Endothelial cell of umbilical vein (primary cell): ENCODE data around the gene PRKG1. TPM values are rescaled to one million over a fixed set of nuclear protein-coding genes. Genes with fewer than 3 reads are reported as not detected.

Experiments
- BruUV-seq: library from RNA; stranded (reverse); fragments of 400-500 nt; replicated peaks from 2 replicates; lab custom pipeline; 2021; lab: Mats Ljungman, UMichigan
- CTCF ChIA-PET: fragments of 300-600, 350-600 bp; sonication (Branson Sonifier 250); formaldehyde crosslinking; loops from one replicate; lab custom pipeline; 2021; ENCODE audit warnings: antibody characterized with exemption, inconsistent platforms; lab: Charles Lee
- POLR2A ChIA-PET: fragments of 300-600, 350-600 bp; sonication (Branson Sonifier 250); formaldehyde crosslinking; loops from one replicate; lab custom pipeline; 2021; ENCODE audit warnings: antibody characterized with exemption, inconsistent platforms; lab: Charles Lee
- DNase-seq: peaks from one replicate; pipeline ENCODE4 v3.0.0-alpha.2; 2011; ENCODE audit warnings: low read depth, low spot score
- FAIRE-seq: peaks from 2 replicates; lab custom pipeline; 2011; peaks lifted over from hg19 to GRCh38; lab: Jason Lieb, UNC
- H2AFZ ChIP-seq: 2 replicates; pipeline ENCODE4 v1.6.0; 2012; ENCODE audit warnings: low read depth, low read length, control low read depth, inconsistent platforms
- H3K27ac ChIP-seq: 2 replicates; pipeline ENCODE4 v1.5.1; 2011; ENCODE audit warnings: low read depth, mild to moderate bottlenecking, control low read depth, low read length, moderate library complexity; ENCODE audit not compliant: insufficient read depth
- H3K27me3 ChIP-seq, 2 experiments: 2 replicates each; pipeline versions ENCODE4 v1.6.0 to v1.6.1; 2011; ENCODE audit warnings: low read length in 2 of 2, mixed read lengths in 1 of 2; ENCODE audit not compliant: control insufficient read depth in 2 of 2, insufficient read depth in 2 of 2
- H3K36me3 ChIP-seq, 2 experiments: 2 replicates in 1 of 2; 3 replicates in 1 of 2; pipeline ENCODE4 v1.5.1; 2011; ENCODE audit warnings: low read length in 2 of 2, mild to moderate bottlenecking in 1 of 2, moderate library complexity in 1 of 2; ENCODE audit not compliant: control insufficient read depth in 2 of 2, insufficient read depth in 2 of 2; ENCODE audit errors: extremely low read depth in 1 of 2
- H3K4me1 ChIP-seq: 3 replicates; pipeline ENCODE4 v1.5.1; 2011; ENCODE audit warnings: mild to moderate bottlenecking, low read length; ENCODE audit not compliant: control insufficient read depth, insufficient read depth; ENCODE audit errors: extremely low read depth
- H3K4me2 ChIP-seq: 2 replicates; pipeline ENCODE4 v1.6.1; 2011; ENCODE audit warnings: low read length, control low read depth, mixed read lengths; ENCODE audit not compliant: insufficient read depth
- H3K4me3 ChIP-seq, 3 experiments: fragments of 200-600 bp in 1 of 3; sonication (generic), shearing (Covaris generic) in 1 of 3; replicated peaks in 1 of 3; 2 replicates each; pipeline ENCODE4 v1.5.1; 2011 to 2016; ENCODE audit warnings: control low read depth in 3 of 3, low read length in 3 of 3, mild to moderate bottlenecking in 2 of 3, inconsistent platforms in 1 of 3, low read depth in 1 of 3, moderate library complexity in 1 of 3; ENCODE audit not compliant: insufficient read depth in 1 of 3
- H3K79me2 ChIP-seq: 2 replicates; pipeline ENCODE4 v1.6.0; 2012; ENCODE audit warnings: low read length, inconsistent platforms; ENCODE audit not compliant: control insufficient read depth, insufficient read depth
- H3K9ac ChIP-seq: replicated peaks from 2 replicates; pipeline ENCODE3; 2011; ENCODE audit warnings: low read length, control low read depth; ENCODE audit not compliant: insufficient read depth; ENCODE audit errors: extremely low read depth
- H3K9me1 ChIP-seq: replicated peaks from 3 replicates; pipeline ENCODE4 v1.6.0; 2011; ENCODE audit warnings: mild to moderate bottlenecking, low read length; ENCODE audit not compliant: control insufficient read depth, insufficient read depth; ENCODE audit errors: extremely low read depth
- H3K9me3 ChIP-seq: replicated peaks from 2 replicates; pipeline ENCODE4 v1.5.1; 2012; ENCODE audit warnings: low read length, inconsistent platforms; ENCODE audit not compliant: control insufficient read depth, insufficient read depth
- H4K20me1 ChIP-seq: replicated peaks from 2 replicates; pipeline ENCODE3; 2011; ENCODE audit warnings: mild to moderate bottlenecking, low read length; ENCODE audit not compliant: control insufficient read depth, insufficient read depth; ENCODE audit errors: extremely low read depth
- EZH2 ChIP-seq: IDR thresholded peaks from 2 replicates; pipeline ENCODE4 v1.6.1; 2012; ENCODE audit warnings: borderline replicate concordance, low read depth, mild to moderate bottlenecking, moderate library complexity, low read length, inconsistent platforms; ENCODE audit not compliant: severe bottlenecking
- FOS ChIP-seq: IDR thresholded peaks from 2 replicates; pipeline ENCODE4 v1.6.1; 2011; ENCODE audit warnings: mild to moderate bottlenecking, low read length, moderate library complexity, borderline replicate concordance; ENCODE audit not compliant: insufficient read depth
- GATA2 ChIP-seq: IDR thresholded peaks from 2 replicates; pipeline ENCODE4 v1.7.0; 2011; ENCODE audit warnings: low read depth, mild to moderate bottlenecking, moderate library complexity, mixed read lengths, low read length; ENCODE audit not compliant: insufficient read length, insufficient read depth
- JUN ChIP-seq: IDR thresholded peaks from 2 replicates; pipeline ENCODE4 v1.6.1; 2011; ENCODE audit warnings: borderline replicate concordance, low read depth; ENCODE audit not compliant: insufficient read length, insufficient read depth
- MYC ChIP-seq: IDR thresholded peaks from one replicate; pipeline ENCODE4 v1.6.1; 2011; ENCODE audit warnings: mild to moderate bottlenecking, low read depth, low read length
- POLR2A ChIP-seq: IDR thresholded peaks from 2 replicates; pipeline ENCODE4 v1.6.1; 2012; ENCODE audit warnings: low read depth, mild to moderate bottlenecking, control low read depth, low read length
- POLR2AphosphoS5 ChIP-seq: IDR thresholded peaks from 2 replicates; pipeline ENCODE4 v1.6.1; 2012; ENCODE audit warnings: low read depth, mild to moderate bottlenecking, control low read depth, low read length, moderate library complexity; ENCODE audit not compliant: insufficient read depth
- dilution Hi-C: fragments of 300-500 bp; cut with MboI; formaldehyde crosslinking; loops from one replicate; pipeline ENCODE4 v1.15.0; 2019; ENCODE audit warnings: low sequenced_read_pairs; ENCODE audit not compliant: extremely low pct_ligation_motif_present
- intact Hi-C: fragments of 100-400 bp; cut with micrococcal nuclease; formaldehyde crosslinking; loops from one replicate; pipeline ENCODE4 v1.10.0; 2022
- polyA plus RNA-seq, 4 experiments: library from polyadenylated mRNA; depleted of rRNA in 3 of 4; stranded (reverse) in 3 of 4; unstranded in 1 of 4; fragments of >200 nt; gene quantifications; 2 replicates each; pipeline versions ENCODE4 v1.2.1 to v1.2.3, GENCODE V29; 2011 to 2012; ENCODE audit warnings: missing spikeins in 1 of 4
- total RNA-seq: library from RNA; stranded (reverse); gene quantifications from 2 replicates; pipeline ENCODE4 v1.2.3, GENCODE V29; 2021
- TF ChIP-seq, protein P1 (sequence below), 2 donors: IDR thresholded peaks; 1 replicate in 1 of 2; 2 replicates in 1 of 2; pipeline ENCODE4 v1.5.1; 2011; ENCODE audit warnings: low read length in 2 of 2, mild to moderate bottlenecking in 2 of 2, moderate library complexity in 2 of 2, control low read depth in 1 of 2, inconsistent platforms in 1 of 2, low read depth in 1 of 2; ENCODE audit not compliant: insufficient read depth in 1 of 2; ENCODE audit errors: extremely low read depth in 1 of 2
- TF ChIP-seq, protein P2 (sequence below): IDR thresholded peaks from 2 replicates; pipeline ENCODE4 v1.6.1; 2011; ENCODE audit not compliant: insufficient read depth, insufficient read length

Gene PRKG1
- total and polyA plus RNA-seq, 2 donors (not counting 3 experiments of a cell fraction or from before 2014, with no cell fraction given): 0.01 to 0.18 TPM

DNA sequence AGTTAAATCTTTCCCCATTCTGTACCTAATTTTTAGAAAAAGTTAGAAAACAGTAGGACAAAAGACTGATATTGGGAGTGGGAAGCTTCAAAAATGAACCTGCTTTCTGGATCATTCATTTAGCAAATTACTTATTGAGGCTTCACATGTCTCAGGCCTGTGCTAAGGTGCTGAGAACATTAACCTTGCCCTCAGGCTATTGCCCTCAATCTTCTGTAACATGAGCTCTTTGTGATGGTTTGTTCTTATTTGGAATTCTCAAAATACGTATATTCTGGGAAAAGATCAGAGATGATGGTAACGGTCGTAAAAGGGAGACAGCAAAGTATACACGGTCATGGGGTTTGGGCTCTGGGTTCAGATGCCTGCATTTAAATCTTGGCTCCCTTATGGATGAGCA is 39.5 kb upstream of the PRKG1 start:
- DNase-seq (no peak), FAIRE-seq (peak; percentile 12)
- H3K79me2 ChIP-seq: no peaks in the 10 kb centered on the region
- no peaks in the 10 kb centered on the region for H3K9me3 ChIP-seq
- BruUV-seq: no TSS peak
- no peak overlapping the region for H3K27ac ChIP-seq
- CTCF ChIA-PET: no interaction called here
- POLR2A ChIA-PET: no interaction called here
- H3K4me2 ChIP-seq: no peak overlapping the region
- H3K27me3 ChIP-seq: no peaks in the 10 kb centered on the region
- no peaks in the 10 kb centered on the region for H3K4me1 ChIP-seq
- H3K9ac ChIP-seq: no peak overlapping the region
- dilution Hi-C loops (no loop called here), intact Hi-C loops (no loop called here)
- H3K36me3 ChIP-seq: no peaks in the 10 kb centered on the region
- TF ChIP-seq MYC (no peak), GATA2 (no peak), POLR2AphosphoS5 (no peak), EZH2 (no peak), FOS (no peak), JUN (no peak), POLR2A (no peak)
- TF ChIP-seq, protein P1, sequence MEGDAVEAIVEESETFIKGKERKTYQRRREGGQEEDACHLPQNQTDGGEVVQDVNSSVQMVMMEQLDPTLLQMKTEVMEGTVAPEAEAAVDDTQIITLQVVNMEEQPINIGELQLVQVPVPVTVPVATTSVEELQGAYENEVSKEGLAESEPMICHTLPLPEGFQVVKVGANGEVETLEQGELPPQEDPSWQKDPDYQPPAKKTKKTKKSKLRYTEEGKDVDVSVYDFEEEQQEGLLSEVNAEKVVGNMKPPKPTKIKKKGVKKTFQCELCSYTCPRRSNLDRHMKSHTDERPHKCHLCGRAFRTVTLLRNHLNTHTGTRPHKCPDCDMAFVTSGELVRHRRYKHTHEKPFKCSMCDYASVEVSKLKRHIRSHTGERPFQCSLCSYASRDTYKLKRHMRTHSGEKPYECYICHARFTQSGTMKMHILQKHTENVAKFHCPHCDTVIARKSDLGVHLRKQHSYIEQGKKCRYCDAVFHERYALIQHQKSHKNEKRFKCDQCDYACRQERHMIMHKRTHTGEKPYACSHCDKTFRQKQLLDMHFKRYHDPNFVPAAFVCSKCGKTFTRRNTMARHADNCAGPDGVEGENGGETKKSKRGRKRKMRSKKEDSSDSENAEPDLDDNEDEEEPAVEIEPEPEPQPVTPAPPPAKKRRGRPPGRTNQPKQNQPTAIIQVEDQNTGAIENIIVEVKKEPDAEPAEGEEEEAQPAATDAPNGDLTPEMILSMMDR (IDR thresholded peaks at IDR 0.05; ENCODE audit: extremely low read depth in 1 of 2, insufficient read depth in 1 of 2, low read depth in 1 of 2, low read length in 2 of 2): no peak
- TF ChIP-seq, protein P2, sequence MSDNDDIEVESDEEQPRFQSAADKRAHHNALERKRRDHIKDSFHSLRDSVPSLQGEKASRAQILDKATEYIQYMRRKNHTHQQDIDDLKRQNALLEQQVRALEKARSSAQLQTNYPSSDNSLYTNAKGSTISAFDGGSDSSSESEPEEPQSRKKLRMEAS: no peak
- no peaks in the 10 kb centered on the region for H3K9me1 ChIP-seq
- no peak overlapping the region for H3K4me3 ChIP-seq
- no peak overlapping the region for H2AFZ ChIP-seq
- no peaks in the 10 kb centered on the region for H4K20me1 ChIP-seq
